ENCODE results near the gene TBC1D1. TPM values are rescaled to one million over a fixed set of nuclear protein-coding genes. Genes with fewer than 3 reads are reported as not detected.

Gene TBC1D1
- total RNA-seq, 2 donors from 2014 or later: 23.3 to 28.7 TPM

DNA sequence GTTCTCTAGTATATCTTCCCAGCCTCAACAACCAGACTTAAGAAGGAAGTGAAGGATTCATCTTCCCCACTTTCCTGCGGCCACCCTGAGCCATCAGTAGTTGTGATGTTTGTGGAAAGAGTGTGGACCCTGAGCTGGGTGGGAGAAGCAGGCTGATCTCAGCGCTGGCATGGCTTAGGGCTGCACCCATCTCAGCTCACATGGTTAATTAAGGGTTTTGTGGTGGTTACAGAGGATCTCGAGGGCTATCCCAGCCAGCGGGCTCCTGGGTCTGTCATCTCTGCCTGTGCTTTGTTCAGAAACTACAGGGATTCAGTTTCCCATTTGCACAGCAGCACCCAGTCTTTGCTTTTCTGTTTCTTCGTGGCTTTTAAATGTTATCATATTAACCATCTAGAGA is 232.7 kb downstream of the TBC1D1 start:
- DNase-seq (no peak), ATAC-seq (no peak)
- H3K36me3 ChIP-seq (replicated peaks in 1 of 2; ENCODE audit: insufficient read depth in 1 of 2, low read depth in 2 of 2): no peaks in the 10 kb centered on the region
- no peak overlapping the region for H3K27ac ChIP-seq
- no peaks in the 10 kb centered on the region for H3K9me3 ChIP-seq
- intact Hi-C loops (cut with DNase I): no loop called here
- no peak for TF ChIP-seq CTCF (IDR thresholded peaks at IDR 0.05)
- TF ChIP-seq POLR2A (IDR thresholded peaks at IDR 0.05): no peak
- no peak overlapping the region for H3K4me3 ChIP-seq
- H3K27me3 ChIP-seq: no peaks in the 10 kb centered on the region
- H3K4me1 ChIP-seq: no peaks in the 10 kb centered on the region
- WGBS, 2 donors: 76 to 81% methylated on average over 5 of the region's 5 CpGs

- ATAC-seq: no peak
- no peak for DNase-seq
- Histone ChIP-seq H3K27me3 (no peaks in the 10 kb centered on the region), H3K36me3 (replicated peaks in 1 of 2; ENCODE audit: insufficient read depth in 1 of 2, low read depth in 2 of 2) (no peaks in the 10 kb centered on the region), H3K4me1 (peaks cover 6% of the 10 kb centered on the region), H3K4me3 (no peak overlapping the region), H3K9me3 (no peaks in the 10 kb centered on the region), H3K27ac (no peak overlapping the region)
- TF ChIP-seq POLR2A (IDR thresholded peaks at IDR 0.05): no peak
- 93 to 99% methylated on average over 5 of the region's 5 CpGs for WGBS, 2 donors
- intact Hi-C loops (cut with DNase I): no loop called here
Observed at GRCh38 chr4:38124961-38125360, 234.1 kb downstream of the TBC1D1 start.

- TF ChIP-seq POLR2A (IDR thresholded peaks at IDR 0.05) (no peak), CTCF (IDR thresholded peaks at IDR 0.05) (no peak)
- DNase-seq (no peak), ATAC-seq (no peak)
- Histone ChIP-seq H3K4me1 (peaks cover 8% of the 10 kb centered on the region), H3K36me3 (replicated peaks in 1 of 2; ENCODE audit: insufficient read depth in 1 of 2, low read depth in 2 of 2) (no peaks in the 10 kb centered on the region), H3K27ac (no peak overlapping the region), H3K27me3 (no peaks in the 10 kb centered on the region), H3K9me3 (no peaks in the 10 kb centered on the region), H3K4me3 (no peak overlapping the region)
- 72 to 86% methylated on average over 2 of the region's 2 CpGs for WGBS, 2 donors
- intact Hi-C loops (cut with DNase I): no loop called here
Observed at GRCh38 chr4:38125816-38126215, 234.9 kb downstream of the TBC1D1 start.

- Histone ChIP-seq H3K9me3 (no peaks in the 10 kb centered on the region), H3K4me1 (peaks cover 35% of the 10 kb centered on the region), H3K4me3 (no peak overlapping the region), H3K27ac (peak overlapping the region in 2 of 4 donors; percentile 4 to 21), H3K27me3 (no peaks in the 10 kb centered on the region), H3K36me3 (replicated peaks in 1 of 2; ENCODE audit: insufficient read depth in 1 of 2, low read depth in 2 of 2) (no peaks in the 10 kb centered on the region)
- no peak for ATAC-seq
- TF ChIP-seq CTCF (IDR thresholded peaks at IDR 0.05): no peak
- no peak for TF ChIP-seq POLR2A (IDR thresholded peaks at IDR 0.05)
- 79 to 87% methylated on average over 7 of the region's 7 CpGs for WGBS, 2 donors
- DNase-seq: peak in 1 of 4 donors; percentile 38
- intact Hi-C loops (cut with DNase I): no loop called here
Observed at GRCh38 chr4:38128478-38129459, 237.9 kb downstream of the TBC1D1 start.

DNA sequence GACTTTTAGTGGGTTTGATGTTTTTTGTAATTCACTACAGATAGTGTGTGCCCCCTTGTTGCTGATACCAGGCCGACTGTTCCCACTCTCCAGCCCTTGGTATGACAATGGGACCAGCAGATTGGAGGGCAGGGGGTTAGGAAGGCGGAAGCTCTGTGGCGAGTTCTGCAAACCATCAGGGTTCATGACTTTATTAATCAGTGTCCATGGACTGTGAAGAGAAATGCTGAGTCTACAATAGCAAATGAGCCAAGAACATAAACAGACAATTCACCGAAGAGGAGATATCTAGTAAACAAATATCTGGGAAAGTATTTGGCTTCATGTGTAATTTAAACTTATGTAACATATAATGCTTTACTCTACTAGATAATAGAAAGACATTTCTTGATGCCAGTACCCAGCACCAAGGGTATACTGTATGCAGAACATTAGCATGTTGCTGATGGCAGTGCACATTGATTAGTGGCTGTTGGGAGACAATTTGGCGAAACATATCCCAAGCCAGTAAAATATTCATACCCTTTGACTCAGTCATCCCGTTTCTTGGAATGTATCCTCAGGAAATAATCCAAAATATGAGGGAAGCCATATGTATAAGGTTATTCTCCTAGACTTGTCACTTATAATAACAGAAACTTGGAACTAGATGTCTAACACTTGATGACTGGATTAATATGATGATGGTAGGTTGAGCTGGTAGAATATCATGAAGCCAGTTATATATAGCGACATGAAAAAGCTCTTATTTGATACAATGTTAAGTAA is 238.8 kb downstream of the TBC1D1 start:
- intact Hi-C loops (cut with DNase I): no loop called here
- ATAC-seq (no peak), DNase-seq (no peak)
- no peak overlapping the region for H3K27ac ChIP-seq
- no peaks in the 10 kb centered on the region for H3K9me3 ChIP-seq
- no peak overlapping the region for H3K4me3 ChIP-seq
- peaks cover 44% of the 10 kb centered on the region for H3K4me1 ChIP-seq
- 76 to 80% methylated on average over 7 of the region's 7 CpGs for WGBS, 2 donors
- H3K36me3 ChIP-seq (replicated peaks in 1 of 2; ENCODE audit: insufficient read depth in 1 of 2, low read depth in 2 of 2): no peaks in the 10 kb centered on the region
- TF ChIP-seq POLR2A (IDR thresholded peaks at IDR 0.05): no peak
- TF ChIP-seq CTCF (IDR thresholded peaks at IDR 0.05): no peak
- no peaks in the 10 kb centered on the region for H3K27me3 ChIP-seq

Measured in body of pancreas (tissue), 4 donors.